DMS79 (cell line): ENCODE data around the gene FOXP3.

ENCODE experiments used
- DNase-seq: peaks from one replicate; lab custom pipeline; 2025; lab: John Stamatoyannopoulos, UW

Gene FOXP3

GRCh38 chrX:49214996-49215526 is 49.4 kb downstream of the FOXP3 start:
- DNase-seq = no peak

DNA sequence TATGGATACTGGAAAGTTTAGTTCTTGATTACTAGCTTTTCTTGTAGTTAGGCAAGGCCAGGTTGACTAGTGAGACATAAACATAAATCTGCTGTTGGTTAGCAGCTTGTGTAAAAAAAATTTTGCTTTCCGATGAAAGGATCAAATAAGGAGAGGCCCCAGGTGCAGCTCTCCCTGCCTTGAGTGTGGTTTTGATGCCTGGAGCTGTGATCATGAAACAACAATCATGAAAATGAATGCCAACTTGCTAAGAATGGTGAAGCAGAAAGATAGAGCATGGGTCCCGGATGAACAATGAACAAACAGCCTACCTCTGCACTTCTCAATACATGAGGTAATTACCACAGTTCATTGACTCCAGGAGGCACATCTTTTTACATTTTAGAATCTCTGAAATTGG is 50.1 kb downstream of the FOXP3 start:
- no peak for DNase-seq

- no peak for DNase-seq
These were observed 51.6 kb downstream of the FOXP3 start for GRCh38 chrX:49212861-49213260.

GRCh38 chrX:49212209-49212608 is 52.3 kb downstream of the FOXP3 start:
- DNase-seq = no peak

DNA sequence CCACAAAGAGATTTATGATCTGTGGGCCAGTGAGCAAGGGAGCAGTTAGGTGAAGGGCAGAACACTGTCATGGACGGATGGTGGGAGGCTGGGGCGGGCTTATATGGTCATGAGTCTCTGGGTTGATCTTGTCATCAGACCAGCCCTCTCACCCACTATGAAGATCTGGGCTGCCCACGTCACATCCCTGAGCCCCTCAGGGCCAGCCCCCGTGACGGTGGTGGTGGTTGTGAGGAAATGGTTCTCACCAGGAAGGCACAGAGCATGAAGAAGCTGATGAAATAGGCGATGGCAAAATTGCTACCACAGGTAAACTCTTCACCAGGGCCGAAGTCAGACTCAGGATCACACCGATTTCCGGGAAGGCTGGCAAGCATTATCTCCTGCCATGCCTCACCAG is 53.4 kb downstream of the FOXP3 start:
- DNase-seq = no peak

GRCh38 chrX:49210406-49210805 is 54.1 kb downstream of the FOXP3 start:
- no peak for DNase-seq

DNA sequence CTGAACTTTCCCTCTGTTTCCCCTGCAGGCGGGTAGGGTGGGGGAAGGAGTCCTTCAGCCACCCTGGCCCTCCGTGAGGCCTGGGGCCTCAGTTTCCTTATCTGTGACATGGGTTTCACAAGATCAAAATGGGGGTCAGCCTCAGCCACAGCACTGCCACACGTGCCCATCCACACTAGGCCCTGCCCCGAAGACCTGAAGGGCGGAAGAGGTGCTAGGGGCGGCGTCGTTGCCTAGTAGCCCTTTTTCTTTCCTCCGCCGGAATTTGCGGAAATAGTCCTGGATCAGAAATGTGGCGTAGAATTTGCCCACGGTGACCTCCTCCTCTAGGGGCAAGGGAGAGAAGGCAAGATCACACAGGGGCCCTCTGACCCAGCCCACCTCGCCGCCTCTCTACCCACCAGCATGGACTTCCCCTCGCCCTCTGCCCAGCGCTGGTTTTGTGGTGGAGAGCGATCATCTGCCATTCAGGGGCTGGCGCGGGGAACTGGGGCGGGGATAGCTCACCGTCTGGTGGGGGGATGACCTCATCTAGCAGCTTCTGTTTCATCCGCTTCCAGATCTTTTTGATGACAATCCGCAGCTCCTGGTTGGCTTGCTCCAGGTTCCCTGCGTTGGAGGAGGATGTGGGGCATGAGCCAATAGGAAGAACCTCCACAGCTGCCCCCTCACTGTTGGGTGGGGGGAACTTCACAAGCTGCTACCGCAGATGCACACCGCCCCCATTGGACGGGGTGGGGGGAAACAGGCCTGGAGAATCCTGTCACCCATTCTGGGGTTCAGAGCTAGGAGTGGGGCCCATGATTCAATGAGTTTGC is 54.9 kb downstream of the FOXP3 start:
- DNase-seq = no peak

- DNase-seq = no peak
These were observed 56.1 kb downstream of the FOXP3 start for GRCh38 chrX:49208399-49208798.

GRCh38 chrX:49206543-49206942 is 58.0 kb downstream of the FOXP3 start:
- DNase-seq = no peak

GRCh38 chrX:49205443-49205842 is 59.1 kb downstream of the FOXP3 start:
- no peak for DNase-seq

GRCh38 chrX:49204709-49205108 is 59.8 kb downstream of the FOXP3 start:
- no peak for DNase-seq

GRCh38 chrX:49204017-49204416 is 60.5 kb downstream of the FOXP3 start:
- no peak for DNase-seq

- no peak for DNase-seq
These were observed 61.0 kb downstream of the FOXP3 start for GRCh38 chrX:49203536-49203935.

GRCh38 chrX:49202022-49202421 is 62.5 kb downstream of the FOXP3 start:
- DNase-seq = no peak
